Activated T-cell treated with anti-CD3 and anti-CD28 coated beads, Interleukin-2, amount 50 U/mL, for 1 hour (primary cell): ENCODE measurements around the gene SAMD8.
A peak's percentile ranks its signal among the peaks of the same experiment; 100 is the strongest.

ENCODE experiments used
- DNase-seq: peaks from one replicate; pipeline ENCODE4 v3.0.0-alpha.2; 2020

SAMD8 gene

GRCh38 chr10:75111365-75111906, at the start of gene SAMD8:
Gene SAMD8 (plus strand): TSS chr10:75111656. CDS start chr10:75150529, 38,873 bp downstream.
- DNase-seq = peak; percentile 95

- DNase-seq = no peak
Observed at GRCh38 chr10:75061709-75062505, 49.5 kb upstream of the SAMD8 start.

- DNase-seq = no peak
Observed at GRCh38 chr10:75062506-75063299, 48.8 kb upstream of the SAMD8 start.

- no peak for DNase-seq
Observed at GRCh38 chr10:75063461-75064230, 47.8 kb upstream of the SAMD8 start.

- no peak for DNase-seq
Observed at GRCh38 chr10:75065076-75065475, 46.4 kb upstream of the SAMD8 start.

- no peak for DNase-seq
Observed at GRCh38 chr10:75066271-75066670, 45.2 kb upstream of the SAMD8 start.

- DNase-seq = no peak
Observed at GRCh38 chr10:75067272-75067671, 44.2 kb upstream of the SAMD8 start.

- no peak for DNase-seq
Observed at GRCh38 chr10:75068523-75068922, 42.9 kb upstream of the SAMD8 start.

- no peak for DNase-seq
Observed at GRCh38 chr10:75070476-75070875, 41.0 kb upstream of the SAMD8 start.

- DNase-seq = no peak
Observed at GRCh38 chr10:75070961-75071428, 40.5 kb upstream of the SAMD8 start.

GRCh38 chr10:75071756-75072155, 39.7 kb upstream of the SAMD8 start:
- no peak for DNase-seq

- no peak for DNase-seq
Observed at GRCh38 chr10:75072727-75073126, 38.7 kb upstream of the SAMD8 start.

- DNase-seq = no peak
Observed at GRCh38 chr10:75073442-75073841, 38.0 kb upstream of the SAMD8 start.

- no peak for DNase-seq
Observed at GRCh38 chr10:75074711-75075445, 36.6 kb upstream of the SAMD8 start.

GRCh38 chr10:75076348-75076747, 35.1 kb upstream of the SAMD8 start:
- DNase-seq = no peak

GRCh38 chr10:75079436-75080083, 31.9 kb upstream of the SAMD8 start:
- no peak for DNase-seq

- no peak for DNase-seq
Observed at GRCh38 chr10:75080554-75080953, 30.9 kb upstream of the SAMD8 start.

- DNase-seq = no peak
Observed at GRCh38 chr10:75081379-75081778, 30.1 kb upstream of the SAMD8 start.

GRCh38 chr10:75083972-75084833, 27.3 kb upstream of the SAMD8 start:
- DNase-seq = no peak

GRCh38 chr10:75084834-75085384, 26.5 kb upstream of the SAMD8 start:
- no peak for DNase-seq
